ENCODE data around the gene MSX2. TPM values are rescaled to one million over a fixed set of nuclear protein-coding genes. Genes with fewer than 3 reads are reported as not detected.

Gene MSX2
- polyA plus RNA-seq, 4 donors, result 0.35 to 0.94 (median 0.78) TPM

DNA sequence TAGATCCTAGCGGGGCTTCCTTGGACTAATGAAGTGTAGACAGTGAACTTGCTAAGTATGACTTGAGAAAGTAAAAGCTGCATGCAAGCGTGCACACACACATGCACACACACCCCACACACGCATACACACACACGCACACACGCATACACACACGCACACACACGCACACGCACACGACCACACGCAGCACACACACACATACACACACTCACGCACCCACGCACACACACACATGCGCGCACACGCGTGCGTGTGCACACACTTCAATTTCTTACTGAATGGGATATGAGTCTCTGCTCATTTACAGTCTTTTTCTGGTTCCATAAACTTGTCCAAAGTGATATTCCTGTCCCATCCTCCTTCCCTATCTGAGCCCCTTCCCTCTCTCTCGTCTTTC is 41.2 kb downstream of the MSX2 start:
- no peak for DNase-seq (ENCODE audit: low read depth in 4 of 4, low spot score in 3 of 4)

DNA sequence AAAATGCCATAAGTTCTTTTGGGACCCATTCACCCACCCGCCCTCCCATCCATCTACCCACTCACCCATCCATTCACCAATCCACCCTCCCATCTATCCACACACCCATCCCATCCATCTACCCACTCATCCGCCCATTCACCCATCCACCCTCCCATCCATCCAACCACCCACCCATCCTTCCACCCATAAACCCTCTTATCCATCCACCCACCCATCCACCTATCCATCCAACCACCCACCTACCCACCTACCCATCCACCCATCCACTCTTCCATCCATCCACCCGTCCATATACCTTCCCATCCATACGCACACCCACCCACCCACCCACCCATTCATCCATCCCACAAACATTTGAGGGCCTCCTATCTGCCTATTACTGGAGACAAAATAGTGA is 43.3 kb downstream of the MSX2 start:
- no peak for DNase-seq (ENCODE audit: low read depth in 4 of 4, low spot score in 3 of 4)

DNA sequence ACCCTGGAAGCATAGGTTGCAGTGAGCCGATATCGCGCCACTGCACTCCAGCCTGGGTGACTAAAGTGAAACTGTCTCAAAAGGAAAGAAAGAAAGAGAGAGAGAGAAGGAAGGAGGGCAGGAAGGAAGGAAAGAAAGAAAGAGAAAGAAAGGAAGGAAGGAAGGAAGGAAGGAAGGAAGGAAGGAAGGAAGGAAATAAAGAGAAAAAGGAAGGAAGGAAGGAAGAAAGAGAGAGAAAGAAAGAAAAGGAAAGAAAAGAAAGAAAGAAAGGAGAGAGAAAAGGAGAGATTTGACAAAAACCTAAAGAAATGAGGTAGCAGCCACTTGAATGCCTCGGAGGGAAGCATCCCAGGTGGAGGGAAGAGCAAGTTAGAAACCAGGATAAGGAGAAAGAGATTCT is 44.6 kb downstream of the MSX2 start:
- no peak for DNase-seq (ENCODE audit: low read depth in 4 of 4, low spot score in 3 of 4)

DNA sequence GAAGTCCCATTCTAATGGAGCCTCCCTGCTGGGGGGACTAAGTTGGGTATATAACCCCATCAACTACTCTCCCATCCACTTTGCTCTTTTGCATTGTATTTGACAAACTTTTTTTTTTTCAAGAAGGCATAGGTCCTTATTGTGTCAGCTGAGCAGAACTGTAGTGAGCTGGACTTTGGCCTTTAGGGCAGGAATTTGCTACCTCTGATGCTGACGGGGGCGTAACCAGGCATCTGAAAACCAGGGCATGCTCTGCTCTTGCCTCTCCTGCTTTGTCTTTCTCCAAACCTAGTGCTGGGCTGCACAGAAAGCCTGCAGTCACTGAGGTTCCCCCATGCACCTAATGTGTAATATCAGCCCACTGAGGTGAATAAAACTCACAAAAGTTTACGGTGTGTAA is 49.0 kb downstream of the MSX2 start:
- DNase-seq (ENCODE audit: low read depth in 4 of 4, low spot score in 3 of 4), result no peak

DNA sequence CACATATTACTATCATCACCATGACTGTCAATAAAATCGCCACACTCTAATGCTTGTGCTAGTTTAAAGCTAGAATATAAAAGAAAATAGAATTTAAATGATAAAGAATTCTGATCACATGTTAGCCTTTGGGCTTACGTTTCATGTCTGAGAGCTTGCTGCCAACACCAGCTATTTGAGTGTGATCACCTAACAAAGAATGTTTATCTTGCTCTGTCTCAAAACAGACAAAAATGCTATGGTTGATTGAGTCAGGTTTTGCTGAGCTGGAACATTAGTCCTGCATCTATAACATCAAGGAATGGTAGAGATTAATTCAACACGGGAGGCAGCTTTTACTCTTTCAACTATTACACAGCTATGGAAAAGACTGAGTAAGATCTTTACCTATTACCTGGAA is 50.7 kb downstream of the MSX2 start:
- DNase-seq (ENCODE audit: low read depth in 4 of 4, low spot score in 3 of 4), result no peak

DNA sequence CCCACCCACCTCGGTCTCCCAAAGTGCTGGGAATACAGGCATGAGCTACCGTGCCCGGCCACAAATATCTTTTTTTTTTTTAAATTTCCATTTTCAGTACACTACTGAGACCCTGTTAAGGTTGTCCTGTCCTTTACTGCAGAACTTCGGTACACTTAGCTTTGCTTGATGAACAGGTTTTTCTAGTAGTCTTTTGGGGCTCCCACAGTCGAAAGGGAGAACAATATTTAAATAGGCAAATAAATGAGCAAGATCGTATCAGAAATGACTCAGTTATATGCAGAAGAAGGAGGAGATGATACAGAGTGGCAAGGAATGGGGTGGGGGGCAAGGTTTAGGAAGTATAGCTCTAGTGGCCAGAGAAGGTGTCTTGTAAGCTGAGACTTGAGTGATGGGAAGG is 52.7 kb downstream of the MSX2 start:
- DNase-seq (ENCODE audit: low read depth in 4 of 4, low spot score in 3 of 4), result no peak

DNA sequence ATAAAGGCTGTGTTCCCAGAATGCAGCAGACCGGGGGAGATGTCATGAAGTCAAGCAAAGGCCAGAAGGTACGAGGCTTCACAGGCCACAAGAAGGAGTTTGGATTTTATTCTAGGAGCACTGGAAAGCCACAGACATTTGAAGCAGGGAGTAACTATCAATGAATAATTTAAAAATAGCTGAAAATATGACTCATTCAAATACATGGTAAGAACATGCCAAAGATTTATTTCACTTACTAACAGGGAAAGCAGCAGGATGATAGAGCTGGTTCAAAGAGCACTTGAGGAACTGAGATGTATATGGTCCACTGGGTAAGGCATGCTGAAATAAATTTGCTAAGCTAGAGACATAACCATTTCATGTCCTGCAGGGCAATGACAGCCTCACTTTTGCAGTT is 53.2 kb downstream of the MSX2 start:
- DNase-seq (ENCODE audit: low read depth in 4 of 4, low spot score in 3 of 4), result no peak

All from right renal pelvis (tissue), 4 donors.